NB4 (cell line): ENCODE results near the gene DPP9.

Source experiments
- DNase-seq: peaks from one replicate; pipeline ENCODE4 v3.0.0; 2010; ENCODE audit warnings: low read depth
- H3K4me3 ChIP-seq: one replicate; pipeline ENCODE4 v1.5.1; 2011; ENCODE audit warnings: mild to moderate bottlenecking, low read depth, low read length, moderate library complexity
- MAX ChIP-seq: IDR thresholded peaks from 2 replicates; pipeline ENCODE4 v1.6.1; 2011; ENCODE audit warnings: low read depth, low read length
- MYC ChIP-seq: IDR thresholded peaks from 2 replicates; pipeline ENCODE4 v1.6.1; 2011; ENCODE audit warnings: low read depth, low read length
- POLR2A ChIP-seq: IDR thresholded peaks from 2 replicates; pipeline ENCODE4 v1.6.1; 2011; ENCODE audit warnings: mild to moderate bottlenecking; ENCODE audit not compliant: insufficient read length; ENCODE audit errors: extremely low read depth
- TF ChIP-seq, protein P1 (sequence below): IDR thresholded peaks from one replicate; pipeline ENCODE4 v1.5.1; 2012; ENCODE audit warnings: low read depth, low read length

DPP9 gene

GRCh38 chr19:4713384-4713951, 10.2 kb downstream of the DPP9 start:
- TF ChIP-seq MAX (no peak), MYC (no peak), POLR2A (no peak)
- TF ChIP-seq, protein P1, sequence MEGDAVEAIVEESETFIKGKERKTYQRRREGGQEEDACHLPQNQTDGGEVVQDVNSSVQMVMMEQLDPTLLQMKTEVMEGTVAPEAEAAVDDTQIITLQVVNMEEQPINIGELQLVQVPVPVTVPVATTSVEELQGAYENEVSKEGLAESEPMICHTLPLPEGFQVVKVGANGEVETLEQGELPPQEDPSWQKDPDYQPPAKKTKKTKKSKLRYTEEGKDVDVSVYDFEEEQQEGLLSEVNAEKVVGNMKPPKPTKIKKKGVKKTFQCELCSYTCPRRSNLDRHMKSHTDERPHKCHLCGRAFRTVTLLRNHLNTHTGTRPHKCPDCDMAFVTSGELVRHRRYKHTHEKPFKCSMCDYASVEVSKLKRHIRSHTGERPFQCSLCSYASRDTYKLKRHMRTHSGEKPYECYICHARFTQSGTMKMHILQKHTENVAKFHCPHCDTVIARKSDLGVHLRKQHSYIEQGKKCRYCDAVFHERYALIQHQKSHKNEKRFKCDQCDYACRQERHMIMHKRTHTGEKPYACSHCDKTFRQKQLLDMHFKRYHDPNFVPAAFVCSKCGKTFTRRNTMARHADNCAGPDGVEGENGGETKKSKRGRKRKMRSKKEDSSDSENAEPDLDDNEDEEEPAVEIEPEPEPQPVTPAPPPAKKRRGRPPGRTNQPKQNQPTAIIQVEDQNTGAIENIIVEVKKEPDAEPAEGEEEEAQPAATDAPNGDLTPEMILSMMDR: no peak
- no peak overlapping the region for H3K4me3 ChIP-seq
- no peak for DNase-seq

- no peak for DNase-seq
- no peak overlapping the region for H3K4me3 ChIP-seq
- no peak for TF ChIP-seq MYC
Measured at GRCh38 chr19:4712771-4713170, 10.9 kb downstream of the DPP9 start.

DNA sequence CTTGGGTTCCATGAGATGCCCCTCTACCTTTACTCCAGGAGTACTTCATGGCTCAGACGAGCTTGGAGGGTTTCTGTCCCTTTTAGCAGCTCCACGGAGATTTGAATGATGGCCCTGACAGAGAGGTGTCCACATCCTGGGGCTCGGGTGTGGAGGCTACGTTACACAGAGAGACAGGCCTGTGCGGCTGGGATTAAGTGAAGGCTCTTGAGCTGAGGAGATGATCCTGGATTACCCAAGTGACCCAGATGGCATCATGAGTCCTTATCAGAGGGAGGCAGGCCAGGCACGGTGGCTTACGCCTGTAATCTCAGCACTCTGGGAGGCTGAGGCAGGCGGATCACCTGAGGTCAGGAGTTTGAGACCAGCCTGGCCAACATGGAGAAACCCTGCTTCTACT, 12.4 kb downstream of the DPP9 start:
- no peak overlapping the region for H3K4me3 ChIP-seq
- TF ChIP-seq, protein P1: no peak
- TF ChIP-seq MAX: no peak
- TF ChIP-seq MYC: no peak
- no peak for TF ChIP-seq POLR2A
- DNase-seq: no peak

GRCh38 chr19:4710281-4710600, 13.4 kb downstream of the DPP9 start:
- no peak overlapping the region for H3K4me3 ChIP-seq
- TF ChIP-seq MAX (no peak), MYC (no peak), POLR2A (no peak)
- TF ChIP-seq, protein P1: no peak
- no peak for DNase-seq

- H3K4me3 ChIP-seq: no peak overlapping the region
Measured at GRCh38 chr19:4709440-4710280, 14.0 kb downstream of the DPP9 start.

More at GRCh38 chr19:4709440-4710280, 14.0 kb downstream of the DPP9 start:
- no peak for TF ChIP-seq POLR2A
- TF ChIP-seq MAX: no peak
- no peak for TF ChIP-seq MYC
- TF ChIP-seq, protein P1: no peak
- DNase-seq: no peak
